Smooth muscle cell (in vitro differentiated cells): ENCODE data around the gene CD46. TPM values are rescaled to one million over a fixed set of nuclear protein-coding genes. Genes with fewer than 3 reads are reported as not detected.

Experiments used
- DNase-seq: peaks from one replicate; lab custom pipeline; 2025; ENCODE audit not compliant: unreplicated experiment; lab: John Stamatoyannopoulos, UW
- H2AFZ ChIP-seq: fragments of 200-600 bp; sonication (generic); 2 replicates; pipeline ENCODE4 v1.6.0; 2016; ENCODE audit warnings: antibody characterized with exemption, low read depth, mild to moderate bottlenecking
- H3F3A ChIP-seq: fragments of 200-600 bp; sonication (generic); 2 replicates; pipeline ENCODE4 v1.6.0; 2017; ENCODE audit warnings: antibody characterized with exemption, low read depth
- H3K27ac ChIP-seq: fragments of 200-600 bp; sonication (generic); 2 replicates; pipeline ENCODE4 v1.5.1; 2016; ENCODE audit warnings: low read depth, mild to moderate bottlenecking
- H3K27me3 ChIP-seq: fragments of 200-600 bp; sonication (generic); 2 replicates; pipeline ENCODE4 v1.6.1; 2016; ENCODE audit warnings: low read depth, mild to moderate bottlenecking
- H3K36me3 ChIP-seq: fragments of 200-600 bp; sonication (generic); 2 replicates; pipeline ENCODE4 v1.5.1; 2016; ENCODE audit warnings: low read depth
- H3K4me1 ChIP-seq: fragments of 200-600 bp; sonication (generic); 2 replicates; pipeline ENCODE4 v1.5.1; 2016; ENCODE audit warnings: low read depth
- H3K4me2 ChIP-seq: fragments of 200-600 bp; sonication (generic); 2 replicates; pipeline ENCODE4 v1.6.0; 2016; ENCODE audit warnings: mild to moderate bottlenecking
- H3K4me3 ChIP-seq: fragments of 200-600 bp; sonication (generic); 2 replicates; pipeline ENCODE4 v1.5.1; 2016; ENCODE audit warnings: mild to moderate bottlenecking
- H3K79me2 ChIP-seq: fragments of 200-600 bp; sonication (generic); 2 replicates; pipeline ENCODE4 v1.6.0; 2016; ENCODE audit warnings: low read depth, mild to moderate bottlenecking
- H3K9ac ChIP-seq: fragments of 200-600 bp; sonication (generic); 2 replicates; pipeline ENCODE4 v1.6.0; 2016; ENCODE audit warnings: low read depth
- H3K9me3 ChIP-seq: fragments of 200-600 bp; sonication (generic); replicated peaks from 2 replicates; pipeline ENCODE4 v1.5.1; 2016; ENCODE audit warnings: low read depth
- H4K20me1 ChIP-seq: fragments of 200-600 bp; sonication (generic); 2 replicates; pipeline ENCODE4 v1.6.0; 2016; ENCODE audit warnings: low read depth
- WGBS: methylation state at CpG from one replicate; pipeline ENCODE4 v1.1.7; 2016; ENCODE audit warnings: low lambda C conversion rate; 5-methylcytosine and 5-hydroxymethylcytosine counted together
- polyA plus RNA-seq: library from polyadenylated mRNA; unstranded; fragments of >200 nt; fragmentation: Nextera tagmentation; extraction: Ambion mirVana; gene quantifications from 2 replicates; pipeline ENCODE4 v1.2.1, GENCODE V29; 2016
- total RNA-seq: library from RNA; depleted of rRNA; stranded (reverse); fragments of >200 nt; gene quantifications from 2 replicates; pipeline ENCODE4 v1.2.3, GENCODE V29; 2014
- TF ChIP-seq, protein P1 (sequence below): fragments of 200-600 bp; sonication (generic); IDR thresholded peaks from 2 replicates; pipeline ENCODE4 v1.5.1; 2017; ENCODE audit warnings: borderline replicate concordance, mild to moderate bottlenecking, antibody characterized with exemption; ENCODE audit not compliant: insufficient read depth, poor library complexity, severe bottlenecking

Gene CD46
- total and polyA plus RNA-seq, 2 experiments from 2014 or later = 117 to 234 TPM

DNA sequence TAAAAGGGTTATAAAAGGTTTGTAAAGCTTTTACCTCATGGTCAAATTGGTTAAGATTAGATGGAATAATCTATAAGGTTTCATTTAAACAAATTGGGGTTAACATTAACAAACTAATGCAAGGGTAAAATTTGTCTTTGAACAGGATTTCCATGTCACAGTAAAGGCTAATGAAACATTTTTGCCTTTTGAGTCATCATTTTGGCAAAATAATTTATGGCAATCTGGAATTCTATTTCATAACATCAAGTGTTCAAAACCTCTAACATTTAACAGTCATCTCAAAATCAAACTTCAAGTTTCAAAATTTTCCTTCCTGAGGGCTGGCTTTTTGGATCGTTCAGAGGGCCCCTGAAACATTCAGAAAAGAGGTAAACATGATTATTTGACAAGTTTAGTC, 6.6 kb upstream of the CD46 start:
- H3K4me2 ChIP-seq = no peak overlapping the region
- WGBS = 91% methylated on average over 1 of the region's 1 CpG
- H3K4me3 ChIP-seq = no peak overlapping the region

DNA sequence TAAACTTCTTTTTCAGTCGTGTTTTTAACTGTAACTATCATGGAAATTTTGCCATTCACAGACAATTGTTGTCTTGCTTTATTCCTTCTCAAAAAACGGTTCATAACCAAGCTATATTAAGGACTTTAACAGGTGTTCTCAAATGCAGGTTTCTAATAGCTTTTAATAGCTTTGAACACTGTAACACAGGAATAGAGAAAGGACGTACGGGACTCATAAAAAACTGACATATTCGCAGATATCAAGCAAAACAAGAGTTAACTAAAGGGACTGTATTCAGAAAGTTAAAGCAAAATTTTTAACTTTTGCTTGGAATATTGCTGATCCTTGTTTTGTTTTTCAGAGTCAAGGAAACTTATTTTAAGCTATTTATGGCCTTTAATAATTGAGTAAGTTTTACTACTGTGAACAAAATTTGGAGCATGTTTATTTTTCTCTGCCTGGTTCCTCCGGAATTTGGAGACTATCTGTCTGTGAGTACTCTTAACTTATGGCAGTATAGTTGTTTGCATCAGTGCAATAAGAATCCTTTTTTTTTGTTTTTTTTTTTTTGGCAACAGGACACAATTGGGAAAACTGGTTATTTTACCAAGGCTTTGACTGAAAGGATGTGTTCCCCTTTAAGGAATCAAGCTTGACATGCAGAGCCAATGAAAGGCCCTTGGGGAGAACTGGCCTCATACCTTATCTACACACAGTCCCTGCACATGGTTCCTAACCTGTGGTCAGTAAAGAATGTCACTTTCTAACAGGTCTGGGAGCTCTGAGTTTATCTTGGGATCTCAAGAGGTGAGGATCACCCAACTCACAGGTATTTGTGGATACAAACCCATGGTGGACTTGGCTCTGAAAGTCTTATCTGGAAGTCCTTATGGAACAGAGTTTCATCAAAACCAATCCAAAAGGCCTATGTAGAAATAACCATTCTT, 5.8 kb upstream of the CD46 start:
- no peak for DNase-seq
- Histone ChIP-seq H3K9me3 (no peaks in the 10 kb centered on the region), H2AFZ (no peak overlapping the region), H4K20me1 (no peaks in the 10 kb centered on the region), H3K4me3 (no peak overlapping the region), H3F3A (no peaks in the 10 kb centered on the region), H3K4me1 (peaks cover 1% of the 10 kb centered on the region), H3K27me3 (no peaks in the 10 kb centered on the region), H3K36me3 (no peaks in the 10 kb centered on the region), H3K27ac (no peak overlapping the region), H3K4me2 (no peak overlapping the region), H3K79me2 (no peaks in the 10 kb centered on the region), H3K9ac (no peak overlapping the region)
- 89% methylated on average over 6 of the region's 6 CpGs for WGBS
- TF ChIP-seq, protein P1, sequence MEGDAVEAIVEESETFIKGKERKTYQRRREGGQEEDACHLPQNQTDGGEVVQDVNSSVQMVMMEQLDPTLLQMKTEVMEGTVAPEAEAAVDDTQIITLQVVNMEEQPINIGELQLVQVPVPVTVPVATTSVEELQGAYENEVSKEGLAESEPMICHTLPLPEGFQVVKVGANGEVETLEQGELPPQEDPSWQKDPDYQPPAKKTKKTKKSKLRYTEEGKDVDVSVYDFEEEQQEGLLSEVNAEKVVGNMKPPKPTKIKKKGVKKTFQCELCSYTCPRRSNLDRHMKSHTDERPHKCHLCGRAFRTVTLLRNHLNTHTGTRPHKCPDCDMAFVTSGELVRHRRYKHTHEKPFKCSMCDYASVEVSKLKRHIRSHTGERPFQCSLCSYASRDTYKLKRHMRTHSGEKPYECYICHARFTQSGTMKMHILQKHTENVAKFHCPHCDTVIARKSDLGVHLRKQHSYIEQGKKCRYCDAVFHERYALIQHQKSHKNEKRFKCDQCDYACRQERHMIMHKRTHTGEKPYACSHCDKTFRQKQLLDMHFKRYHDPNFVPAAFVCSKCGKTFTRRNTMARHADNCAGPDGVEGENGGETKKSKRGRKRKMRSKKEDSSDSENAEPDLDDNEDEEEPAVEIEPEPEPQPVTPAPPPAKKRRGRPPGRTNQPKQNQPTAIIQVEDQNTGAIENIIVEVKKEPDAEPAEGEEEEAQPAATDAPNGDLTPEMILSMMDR = no peak

More for the DNA sequence above, 6.6 kb upstream of the CD46 start:
- TF ChIP-seq, protein P1 = no peak
- Histone ChIP-seq H3K4me1 (no peaks in the 10 kb centered on the region), H3K9ac (no peak overlapping the region), H3K79me2 (no peaks in the 10 kb centered on the region), H4K20me1 (no peaks in the 10 kb centered on the region), H3K27ac (no peak overlapping the region), H3F3A (no peaks in the 10 kb centered on the region), H3K36me3 (no peaks in the 10 kb centered on the region), H2AFZ (no peak overlapping the region), H3K9me3 (no peaks in the 10 kb centered on the region), H3K27me3 (no peaks in the 10 kb centered on the region)
- no peak for DNase-seq

DNA sequence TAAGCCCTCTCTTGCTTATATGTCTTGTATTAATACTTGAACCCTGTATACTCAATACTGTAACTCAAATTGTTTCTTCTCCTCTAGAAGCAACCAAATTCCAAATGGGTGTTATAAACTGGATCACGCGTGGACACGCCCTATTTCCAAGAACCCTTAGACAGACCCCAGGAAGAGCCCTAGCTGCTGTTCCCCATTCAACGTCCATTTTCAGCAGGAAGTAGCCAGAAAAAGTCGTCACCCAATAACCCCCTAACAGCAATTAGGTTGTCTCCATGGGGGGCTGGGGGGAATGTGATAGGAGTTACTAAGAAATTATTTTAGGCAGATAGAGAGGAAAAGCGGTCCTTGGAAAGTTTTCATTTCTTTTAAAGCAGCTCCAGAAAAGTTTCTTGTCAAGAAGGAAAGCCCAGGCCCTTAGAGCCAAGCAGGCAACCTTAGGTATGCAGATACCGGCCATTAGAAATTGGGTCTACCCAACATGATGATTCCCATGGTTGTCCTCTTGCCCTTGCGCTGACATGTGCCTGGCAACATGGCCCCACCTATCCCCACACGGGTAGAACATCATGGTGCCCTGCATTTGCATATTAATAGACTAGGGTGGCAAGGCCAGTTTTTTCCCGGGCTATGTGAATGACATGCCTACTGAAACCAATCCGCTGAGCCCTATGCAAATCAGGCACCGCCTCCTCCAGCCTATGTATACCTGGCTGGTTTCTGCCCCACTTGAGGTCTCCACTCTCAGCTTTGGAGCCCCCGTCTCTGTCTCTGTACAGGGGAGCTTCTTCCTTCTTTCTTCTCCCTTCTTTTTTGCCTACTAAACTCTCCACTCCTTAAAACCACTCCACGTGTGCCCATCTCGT, 4.0 kb upstream of the CD46 start:
- Histone ChIP-seq H3K79me2 (peaks cover 7% of the 10 kb centered on the region), H3K27ac (no peak overlapping the region), H3F3A (no peaks in the 10 kb centered on the region), H4K20me1 (peaks cover 6% of the 10 kb centered on the region), H2AFZ (no peak overlapping the region), H3K36me3 (no peaks in the 10 kb centered on the region), H3K4me1 (peaks cover 7% of the 10 kb centered on the region), H3K27me3 (no peaks in the 10 kb centered on the region), H3K9ac (no peak overlapping the region), H3K4me2 (no peak overlapping the region), H3K4me3 (no peak overlapping the region), H3K9me3 (no peaks in the 10 kb centered on the region)
- DNase-seq = no peak
- 91% methylated on average over 15 of the region's 15 CpGs for WGBS
- TF ChIP-seq, protein P1 = no peak
